ENCODE results near the gene TMUB2. TPM values are rescaled to one million over a fixed set of nuclear protein-coding genes. Genes with fewer than 3 reads are reported as not detected.

TMUB2 gene
- total and polyA plus RNA-seq, 2 of the 13 experiments (the other 11 are each of a cell fraction or from before 2014, with no cell fraction given): 26.9 to 50.8 TPM

DNA sequence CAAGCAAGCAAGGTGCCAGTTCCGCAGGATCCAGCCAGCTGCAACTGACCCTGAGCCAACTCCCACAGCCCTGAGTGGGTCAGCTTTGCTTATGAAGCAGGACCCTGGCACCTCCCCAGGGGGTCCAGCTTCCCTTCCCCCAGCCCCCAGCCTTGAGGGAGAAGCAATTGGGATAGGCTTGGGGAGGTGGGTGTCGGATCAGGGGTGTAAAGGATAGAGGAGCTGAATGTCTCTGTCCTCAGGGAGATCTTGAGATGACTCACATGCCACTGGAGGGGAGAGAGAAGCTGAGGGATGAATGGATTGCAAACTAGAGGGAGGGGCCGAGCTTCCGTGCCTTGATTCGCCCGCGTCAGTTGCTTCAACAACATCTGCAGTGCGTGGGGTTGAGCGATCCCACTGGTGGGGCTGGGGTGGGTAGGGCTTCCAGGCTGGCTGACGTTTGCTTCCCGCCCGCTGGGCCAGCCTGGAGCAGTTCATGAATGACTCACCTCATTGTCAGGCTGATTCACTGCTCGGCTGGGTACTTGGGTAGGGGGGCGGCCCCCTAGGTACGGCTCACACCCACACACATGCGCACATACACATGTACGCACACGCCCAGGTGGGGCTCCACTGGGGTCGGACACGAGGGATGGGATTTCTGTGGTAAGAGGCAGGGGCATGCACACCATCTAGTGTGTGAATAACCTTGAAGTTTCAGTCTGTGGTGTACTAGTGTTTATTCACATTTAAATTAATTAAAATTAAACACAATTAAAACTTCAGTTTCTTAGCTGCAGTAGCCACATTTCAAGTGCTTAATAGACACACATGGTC lies 48.7 kb upstream of the TMUB2 start (continued):
- TF ChIP-seq, protein P1, sequence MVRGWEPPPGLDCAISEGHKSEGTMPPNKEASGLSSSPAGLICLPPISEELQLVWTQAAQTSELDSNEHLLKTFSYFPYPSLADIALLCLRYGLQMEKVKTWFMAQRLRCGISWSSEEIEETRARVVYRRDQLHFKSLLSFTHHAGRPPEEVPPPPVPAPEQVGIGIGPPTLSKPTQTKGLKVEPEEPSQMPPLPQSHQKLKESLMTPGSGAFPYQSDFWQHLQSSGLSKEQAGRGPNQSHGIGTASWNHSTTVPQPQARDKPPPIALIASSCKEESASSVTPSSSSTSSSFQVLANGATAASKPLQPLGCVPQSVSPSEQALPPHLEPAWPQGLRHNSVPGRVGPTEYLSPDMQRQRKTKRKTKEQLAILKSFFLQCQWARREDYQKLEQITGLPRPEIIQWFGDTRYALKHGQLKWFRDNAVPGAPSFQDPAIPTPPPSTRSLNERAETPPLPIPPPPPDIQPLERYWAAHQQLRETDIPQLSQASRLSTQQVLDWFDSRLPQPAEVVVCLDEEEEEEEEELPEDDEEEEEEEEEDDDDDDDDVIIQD (CRISPR knock-in tag; IDR thresholded peaks at IDR 0.05; ENCODE audit: low read depth): no peak
- TF ChIP-seq ZKSCAN8 (CRISPR knock-in tag; IDR thresholded peaks at IDR 0.05; ENCODE audit: borderline replicate concordance) (no peak), MTF1 (CRISPR knock-in tag; IDR thresholded peaks at IDR 0.05) (no peak), ZKSCAN5 (CRISPR knock-in tag; IDR thresholded peaks at IDR 0.05) (no peak), ZNF761 (CRISPR knock-in tag; conservative IDR thresholded peaks at IDR 0.05) (peak; percentile 88; the same call in 1 of the 2 replicates), ZNF264 (CRISPR knock-in tag; IDR thresholded peaks at IDR 0.05) (no peak), ZNF878 (CRISPR knock-in tag; IDR thresholded peaks at IDR 0.05) (no peak), ZBTB37 (CRISPR knock-in tag; IDR thresholded peaks at IDR 0.05) (no peak), SRSF4 (IDR thresholded peaks at IDR 0.05; ENCODE audit: low read depth, low read length, poor library complexity, severe bottlenecking) (no peak), ZSCAN29 (CRISPR knock-in tag; conservative IDR thresholded peaks at IDR 0.05) (no peak), ZNF7 (CRISPR knock-in tag; IDR thresholded peaks at IDR 0.05) (no peak), MAFF (IDR thresholded peaks at IDR 0.05; ENCODE audit: low read depth, low read length) (no peak), ZFP41 (CRISPR knock-in tag; IDR thresholded peaks at IDR 0.05; ENCODE audit: borderline replicate concordance) (no peak), NFKB2 (CRISPR knock-in tag; IDR thresholded peaks at IDR 0.05; ENCODE audit: borderline replicate concordance) (no peak; the same call in 1 of the 2 replicates), SP5 (CRISPR knock-in tag; IDR thresholded peaks at IDR 0.05; ENCODE audit: borderline replicate concordance, low read depth) (peak; percentile 53; the same call in 1 of the 2 replicates), MTF2 (CRISPR knock-in tag; IDR thresholded peaks at IDR 0.05; ENCODE audit: borderline replicate concordance) (no peak), NFE2L2 (IDR thresholded peaks at IDR 0.05; ENCODE audit: low read length) (no peak), HCFC1 (IDR thresholded peaks at IDR 0.05; ENCODE audit: low read depth, low read length) (no peak), HNRNPL (IDR thresholded peaks at IDR 0.05; ENCODE audit: low read depth, low read length) (no peak)
- TF ChIP-seq, protein P2, sequence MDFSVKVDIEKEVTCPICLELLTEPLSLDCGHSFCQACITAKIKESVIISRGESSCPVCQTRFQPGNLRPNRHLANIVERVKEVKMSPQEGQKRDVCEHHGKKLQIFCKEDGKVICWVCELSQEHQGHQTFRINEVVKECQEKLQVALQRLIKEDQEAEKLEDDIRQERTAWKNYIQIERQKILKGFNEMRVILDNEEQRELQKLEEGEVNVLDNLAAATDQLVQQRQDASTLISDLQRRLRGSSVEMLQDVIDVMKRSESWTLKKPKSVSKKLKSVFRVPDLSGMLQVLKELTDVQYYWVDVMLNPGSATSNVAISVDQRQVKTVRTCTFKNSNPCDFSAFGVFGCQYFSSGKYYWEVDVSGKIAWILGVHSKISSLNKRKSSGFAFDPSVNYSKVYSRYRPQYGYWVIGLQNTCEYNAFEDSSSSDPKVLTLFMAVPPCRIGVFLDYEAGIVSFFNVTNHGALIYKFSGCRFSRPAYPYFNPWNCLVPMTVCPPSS (IDR thresholded peaks at IDR 0.05): no peak
- TF ChIP-seq, protein P3, sequence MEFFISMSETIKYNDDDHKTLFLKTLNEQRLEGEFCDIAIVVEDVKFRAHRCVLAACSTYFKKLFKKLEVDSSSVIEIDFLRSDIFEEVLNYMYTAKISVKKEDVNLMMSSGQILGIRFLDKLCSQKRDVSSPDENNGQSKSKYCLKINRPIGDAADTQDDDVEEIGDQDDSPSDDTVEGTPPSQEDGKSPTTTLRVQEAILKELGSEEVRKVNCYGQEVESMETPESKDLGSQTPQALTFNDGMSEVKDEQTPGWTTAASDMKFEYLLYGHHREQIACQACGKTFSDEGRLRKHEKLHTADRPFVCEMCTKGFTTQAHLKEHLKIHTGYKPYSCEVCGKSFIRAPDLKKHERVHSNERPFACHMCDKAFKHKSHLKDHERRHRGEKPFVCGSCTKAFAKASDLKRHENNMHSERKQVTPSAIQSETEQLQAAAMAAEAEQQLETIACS (CRISPR knock-in tag; IDR thresholded peaks at IDR 0.05): no peak

Data from HepG2 (cell line).